ENCODE results near the gene CENPK.

DNA sequence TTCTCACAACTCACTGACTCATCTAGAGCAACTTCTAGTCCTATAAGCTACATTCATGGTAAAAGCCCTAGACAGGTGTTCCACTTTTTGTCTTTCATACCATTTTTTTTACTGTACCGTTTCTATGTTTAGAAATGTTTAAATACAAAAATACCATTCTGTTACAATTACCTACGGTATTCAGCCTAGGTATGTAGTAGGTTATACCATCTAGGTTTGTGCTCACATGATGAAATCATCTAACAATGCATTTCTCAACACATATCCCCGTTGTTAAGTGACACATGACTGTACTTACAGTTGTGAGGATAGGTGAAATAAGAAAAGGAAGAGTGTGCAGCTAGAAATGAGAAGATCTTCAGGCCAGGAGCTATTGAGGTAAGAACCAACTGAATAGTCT, 6.2 kb downstream of the CENPK start:
- TF ChIP-seq, protein P1, sequence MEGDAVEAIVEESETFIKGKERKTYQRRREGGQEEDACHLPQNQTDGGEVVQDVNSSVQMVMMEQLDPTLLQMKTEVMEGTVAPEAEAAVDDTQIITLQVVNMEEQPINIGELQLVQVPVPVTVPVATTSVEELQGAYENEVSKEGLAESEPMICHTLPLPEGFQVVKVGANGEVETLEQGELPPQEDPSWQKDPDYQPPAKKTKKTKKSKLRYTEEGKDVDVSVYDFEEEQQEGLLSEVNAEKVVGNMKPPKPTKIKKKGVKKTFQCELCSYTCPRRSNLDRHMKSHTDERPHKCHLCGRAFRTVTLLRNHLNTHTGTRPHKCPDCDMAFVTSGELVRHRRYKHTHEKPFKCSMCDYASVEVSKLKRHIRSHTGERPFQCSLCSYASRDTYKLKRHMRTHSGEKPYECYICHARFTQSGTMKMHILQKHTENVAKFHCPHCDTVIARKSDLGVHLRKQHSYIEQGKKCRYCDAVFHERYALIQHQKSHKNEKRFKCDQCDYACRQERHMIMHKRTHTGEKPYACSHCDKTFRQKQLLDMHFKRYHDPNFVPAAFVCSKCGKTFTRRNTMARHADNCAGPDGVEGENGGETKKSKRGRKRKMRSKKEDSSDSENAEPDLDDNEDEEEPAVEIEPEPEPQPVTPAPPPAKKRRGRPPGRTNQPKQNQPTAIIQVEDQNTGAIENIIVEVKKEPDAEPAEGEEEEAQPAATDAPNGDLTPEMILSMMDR (IDR thresholded peaks at IDR 0.05) = no peak
- TF ChIP-seq SIN3A (IDR thresholded peaks at IDR 0.05; ENCODE audit: borderline replicate concordance, insufficient read depth, low read depth, low read length) (no peak), POLR2AphosphoS5 (IDR thresholded peaks at IDR 0.05; ENCODE audit: low read depth, low read length) (no peak), TCF7L2 (IDR thresholded peaks at IDR 0.05; ENCODE audit: low read depth, low read length) (no peak)
- TF ChIP-seq, protein P2, sequence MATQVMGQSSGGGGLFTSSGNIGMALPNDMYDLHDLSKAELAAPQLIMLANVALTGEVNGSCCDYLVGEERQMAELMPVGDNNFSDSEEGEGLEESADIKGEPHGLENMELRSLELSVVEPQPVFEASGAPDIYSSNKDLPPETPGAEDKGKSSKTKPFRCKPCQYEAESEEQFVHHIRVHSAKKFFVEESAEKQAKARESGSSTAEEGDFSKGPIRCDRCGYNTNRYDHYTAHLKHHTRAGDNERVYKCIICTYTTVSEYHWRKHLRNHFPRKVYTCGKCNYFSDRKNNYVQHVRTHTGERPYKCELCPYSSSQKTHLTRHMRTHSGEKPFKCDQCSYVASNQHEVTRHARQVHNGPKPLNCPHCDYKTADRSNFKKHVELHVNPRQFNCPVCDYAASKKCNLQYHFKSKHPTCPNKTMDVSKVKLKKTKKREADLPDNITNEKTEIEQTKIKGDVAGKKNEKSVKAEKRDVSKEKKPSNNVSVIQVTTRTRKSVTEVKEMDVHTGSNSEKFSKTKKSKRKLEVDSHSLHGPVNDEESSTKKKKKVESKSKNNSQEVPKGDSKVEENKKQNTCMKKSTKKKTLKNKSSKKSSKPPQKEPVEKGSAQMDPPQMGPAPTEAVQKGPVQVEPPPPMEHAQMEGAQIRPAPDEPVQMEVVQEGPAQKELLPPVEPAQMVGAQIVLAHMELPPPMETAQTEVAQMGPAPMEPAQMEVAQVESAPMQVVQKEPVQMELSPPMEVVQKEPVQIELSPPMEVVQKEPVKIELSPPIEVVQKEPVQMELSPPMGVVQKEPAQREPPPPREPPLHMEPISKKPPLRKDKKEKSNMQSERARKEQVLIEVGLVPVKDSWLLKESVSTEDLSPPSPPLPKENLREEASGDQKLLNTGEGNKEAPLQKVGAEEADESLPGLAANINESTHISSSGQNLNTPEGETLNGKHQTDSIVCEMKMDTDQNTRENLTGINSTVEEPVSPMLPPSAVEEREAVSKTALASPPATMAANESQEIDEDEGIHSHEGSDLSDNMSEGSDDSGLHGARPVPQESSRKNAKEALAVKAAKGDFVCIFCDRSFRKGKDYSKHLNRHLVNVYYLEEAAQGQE (IDR thresholded peaks at IDR 0.05; ENCODE audit: insufficient read depth in 1 of 2, low read depth in 2 of 2, low read length in 1 of 2) = no peak

All from Panc1 (cell line).